Epithelial cell of proximal tubule (primary cell): ENCODE results near the gene PTPRO. TPM values are rescaled to one million over a fixed set of nuclear protein-coding genes. Genes with fewer than 3 reads are reported as not detected.

ENCODE experiments used
- DNase-seq: peaks from one replicate; pipeline ENCODE4 v3.0.0-alpha.2; 2011; ENCODE audit warnings: low read depth
- H3K4me3 ChIP-seq: 2 replicates; pipeline ENCODE4 v1.5.1; 2011; ENCODE audit warnings: low read depth, mild to moderate bottlenecking, low read length
- CTCF ChIP-seq: conservative IDR thresholded peaks from 2 replicates; pipeline ENCODE4 v1.5.1; 2012; ENCODE audit warnings: low read depth, mild to moderate bottlenecking, low read length
- total RNA-seq: library from RNA; depleted of rRNA; stranded (reverse); fragments of >200 nt; gene quantifications from 2 replicates; pipeline ENCODE4 v1.2.3, GENCODE V29; 2015

Gene PTPRO
- total RNA-seq, 1 donor from 2014 or later = 1.3 TPM

- no peak overlapping the region for H3K4me3 ChIP-seq
- TF ChIP-seq CTCF = no peak
- DNase-seq = no peak
These were observed 113.3 kb downstream of the PTPRO start for GRCh38 chr12:15435597-15435996.

- H3K4me3 ChIP-seq = no peak overlapping the region
- no peak for TF ChIP-seq CTCF
- DNase-seq = no peak
These were observed 117.2 kb downstream of the PTPRO start for GRCh38 chr12:15439459-15439858.

- no peak overlapping the region for H3K4me3 ChIP-seq
- DNase-seq = no peak
- no peak for TF ChIP-seq CTCF
These were observed 120.7 kb downstream of the PTPRO start for GRCh38 chr12:15443050-15443449.

- TF ChIP-seq CTCF = no peak
- no peak for DNase-seq
- no peak overlapping the region for H3K4me3 ChIP-seq
These were observed 121.3 kb downstream of the PTPRO start for GRCh38 chr12:15443611-15444010.

GRCh38 chr12:15444523-15444922, 122.2 kb downstream of the PTPRO start:
- H3K4me3 ChIP-seq = no peak overlapping the region
- DNase-seq = no peak
- no peak for TF ChIP-seq CTCF

- H3K4me3 ChIP-seq = no peak overlapping the region
- no peak for TF ChIP-seq CTCF
- DNase-seq = no peak
These were observed 124.5 kb downstream of the PTPRO start for GRCh38 chr12:15446807-15447206.

- DNase-seq = no peak
- TF ChIP-seq CTCF = no peak
- no peak overlapping the region for H3K4me3 ChIP-seq
These were observed 131.3 kb downstream of the PTPRO start for GRCh38 chr12:15453613-15454012.
